Measurements from ENCODE around the gene VAC14.

DNA sequence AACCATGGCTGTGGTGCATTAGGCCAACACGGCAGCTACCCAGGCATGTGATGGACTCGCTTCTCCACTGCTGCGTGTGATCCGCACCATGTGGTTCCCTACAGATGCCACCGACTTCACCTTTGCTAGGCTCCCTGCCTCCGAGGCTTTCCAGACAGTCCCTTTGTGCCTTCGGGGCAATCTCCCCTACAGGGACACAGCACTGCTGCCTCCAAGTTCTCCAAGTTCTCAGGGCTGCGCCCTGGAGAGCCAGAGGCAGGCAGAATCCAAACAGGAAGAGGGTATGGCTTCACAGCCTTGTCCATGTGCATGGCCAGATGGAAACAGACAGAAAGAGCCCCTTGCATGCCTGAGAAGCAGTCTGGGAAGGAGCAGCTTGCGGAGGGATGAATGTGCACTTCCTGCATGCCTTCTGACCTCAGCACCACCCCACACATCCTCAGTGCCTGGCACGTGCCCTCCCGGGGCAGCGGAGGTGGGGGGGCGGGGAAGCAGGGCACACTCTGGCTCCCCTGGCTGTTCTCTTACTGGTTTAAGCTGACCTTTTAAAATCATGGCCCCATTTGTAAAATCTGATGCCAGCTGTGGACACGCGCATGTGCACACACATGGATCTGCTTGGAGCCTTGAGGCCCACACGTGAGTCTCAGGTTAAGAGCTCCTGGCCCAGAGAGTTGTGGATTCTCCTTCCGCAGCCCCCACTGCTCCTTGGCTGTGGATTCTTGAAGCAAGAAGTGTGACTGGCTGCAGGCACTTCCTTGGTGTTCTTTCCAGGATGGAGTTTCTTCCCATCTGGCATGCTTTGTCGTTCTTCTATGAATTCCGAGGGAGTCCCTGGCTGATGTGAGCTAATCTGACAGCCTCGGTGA, 59.8 kb downstream of the VAC14 start:
- TF ChIP-seq, protein P1, sequence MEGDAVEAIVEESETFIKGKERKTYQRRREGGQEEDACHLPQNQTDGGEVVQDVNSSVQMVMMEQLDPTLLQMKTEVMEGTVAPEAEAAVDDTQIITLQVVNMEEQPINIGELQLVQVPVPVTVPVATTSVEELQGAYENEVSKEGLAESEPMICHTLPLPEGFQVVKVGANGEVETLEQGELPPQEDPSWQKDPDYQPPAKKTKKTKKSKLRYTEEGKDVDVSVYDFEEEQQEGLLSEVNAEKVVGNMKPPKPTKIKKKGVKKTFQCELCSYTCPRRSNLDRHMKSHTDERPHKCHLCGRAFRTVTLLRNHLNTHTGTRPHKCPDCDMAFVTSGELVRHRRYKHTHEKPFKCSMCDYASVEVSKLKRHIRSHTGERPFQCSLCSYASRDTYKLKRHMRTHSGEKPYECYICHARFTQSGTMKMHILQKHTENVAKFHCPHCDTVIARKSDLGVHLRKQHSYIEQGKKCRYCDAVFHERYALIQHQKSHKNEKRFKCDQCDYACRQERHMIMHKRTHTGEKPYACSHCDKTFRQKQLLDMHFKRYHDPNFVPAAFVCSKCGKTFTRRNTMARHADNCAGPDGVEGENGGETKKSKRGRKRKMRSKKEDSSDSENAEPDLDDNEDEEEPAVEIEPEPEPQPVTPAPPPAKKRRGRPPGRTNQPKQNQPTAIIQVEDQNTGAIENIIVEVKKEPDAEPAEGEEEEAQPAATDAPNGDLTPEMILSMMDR (conservative IDR thresholded peaks at IDR 0.05; ENCODE audit: low read length) = no peak
- no peak for TF ChIP-seq EZH2phosphoT487 (IDR thresholded peaks at IDR 0.05; ENCODE audit: borderline replicate concordance)
